GM12878 (cell line): ENCODE measurements around the gene CCL15. TPM values are rescaled to one million over a fixed set of nuclear protein-coding genes. Genes with fewer than 3 reads are reported as not detected.

Source experiments
- CBX3 ChIP-seq: fragments of 200-600 bp; sonication (generic); IDR thresholded peaks from 2 replicates; pipeline ENCODE4 v1.6.1; 2016; ENCODE audit warnings: low read depth, borderline replicate concordance
- EED ChIP-seq: sonication (generic); IDR thresholded peaks from 2 replicates; pipeline ENCODE4 v1.6.1; 2016; ENCODE audit warnings: antibody characterized with exemption, low read depth
- ETV6 ChIP-seq, 2 experiments: fragments of 450-650 bp in 1 of 2; IDR thresholded peaks in 1 of 2; conservative IDR thresholded peaks in 1 of 2; 2 replicates each; pipeline ENCODE4 v1.6.1; 2014; ENCODE audit warnings: antibody characterized with exemption in 1 of 2, borderline replicate concordance in 1 of 2, low read depth in 1 of 2, mild to moderate bottlenecking in 1 of 2, moderate library complexity in 1 of 2
- FOXK2 ChIP-seq: fragments of 450-650 bp; IDR thresholded peaks from 2 replicates; pipeline ENCODE4 v1.6.1; 2017; ENCODE audit warnings: mild to moderate bottlenecking, moderate library complexity
- GABPA ChIP-seq: IDR thresholded peaks from 2 replicates; pipeline ENCODE4 v1.6.1; 2014; ENCODE audit warnings: antibody characterized with exemption, low read depth, mild to moderate bottlenecking, inconsistent platforms
- LARP7 ChIP-seq: fragments of 450-650 bp; IDR thresholded peaks from 2 replicates; pipeline ENCODE4 v1.6.1; 2017; ENCODE audit warnings: mild to moderate bottlenecking
- MTA3 ChIP-seq: IDR thresholded peaks from 2 replicates; pipeline ENCODE4 v1.6.1; 2012; ENCODE audit warnings: low read length, inconsistent platforms, borderline replicate concordance
- NFIC ChIP-seq: IDR thresholded peaks from 2 replicates; pipeline ENCODE4 v1.6.1; 2012; ENCODE audit warnings: low read depth, mild to moderate bottlenecking, inconsistent platforms, low read length, moderate library complexity
- NFXL1 ChIP-seq: fragments of 450-650 bp; IDR thresholded peaks from 2 replicates; pipeline ENCODE4 v1.6.1; 2017; ENCODE audit warnings: antibody characterized with exemption, mild to moderate bottlenecking, borderline replicate concordance
- NFYA ChIP-seq: IDR thresholded peaks from 2 replicates; pipeline ENCODE4 v1.6.1; 2011; ENCODE audit warnings: low read depth, mild to moderate bottlenecking, low read length, improper control_type of control experiment, borderline replicate concordance
- NKRF ChIP-seq: fragments of 450-650 bp; conservative IDR thresholded peaks from 2 replicates; pipeline ENCODE4 v1.6.1; 2017; ENCODE audit warnings: mild to moderate bottlenecking, moderate library complexity
- PAX5 ChIP-seq: IDR thresholded peaks from 2 replicates; pipeline ENCODE4 v1.6.1; 2011; ENCODE audit warnings: low read depth, low read length, borderline replicate concordance
- POLR2AphosphoS2 ChIP-seq: IDR thresholded peaks from 2 replicates; pipeline ENCODE4 v1.6.1; 2011; ENCODE audit warnings: low read depth, mild to moderate bottlenecking, low read length, improper control_type of control experiment, moderate library complexity
- RB1 ChIP-seq: fragments of 450-650 bp; formaldehyde crosslinking; IDR thresholded peaks from 2 replicates; pipeline ENCODE4 v1.6.1; 2017; ENCODE audit warnings: mild to moderate bottlenecking, borderline replicate concordance
- SREBF2 ChIP-seq: IDR thresholded peaks from 2 replicates; pipeline ENCODE4 v1.6.1; 2012; ENCODE audit warnings: mild to moderate bottlenecking, low read length
- TCF7 ChIP-seq: IDR thresholded peaks from 2 replicates; pipeline ENCODE4 v1.6.1; 2014; ENCODE audit warnings: antibody characterized with exemption, borderline replicate concordance
- USF2 ChIP-seq: IDR thresholded peaks from 2 replicates; pipeline ENCODE4 v1.6.1; 2011; ENCODE audit warnings: low read depth, low read length, improper control_type of control experiment, borderline replicate concordance
- WRNIP1 ChIP-seq: IDR thresholded peaks from 2 replicates; pipeline ENCODE4 v1.6.1; 2011; ENCODE audit warnings: low read depth, low read length, improper control_type of control experiment, borderline replicate concordance
- YBX1 ChIP-seq: fragments of 450-650 bp; IDR thresholded peaks from 2 replicates; pipeline ENCODE4 v1.6.1; 2016; ENCODE audit warnings: antibody characterized with exemption
- ZZZ3 ChIP-seq: IDR thresholded peaks from 2 replicates; pipeline ENCODE4 v1.6.1; 2011; ENCODE audit warnings: low read depth; ENCODE audit not compliant: control insufficient read depth, insufficient read length
- polyA plus RNA-seq, 11 experiments: library from polyadenylated mRNA; depleted of rRNA in 4 of 11; unstranded in 6 of 11; stranded (reverse) in 5 of 11; fragments of >200 nt; fragmentation: Nextera tagmentation in 4 of 11; fragmentation: Illumina TruSeq in 1 of 11; extraction: Ambion mirVana in 4 of 11; extraction: Trizol in 1 of 11; gene quantifications; 1 replicate in 1 of 11; 2 replicates in 10 of 11; pipeline versions ENCODE4 v1.2.1 to v1.2.3, GENCODE V29; 2011 to 2016; ENCODE audit warnings: inconsistent platforms in 2 of 11, missing spikeins in 2 of 11, low read depth in 1 of 11
- total RNA-seq, 4 experiments: library from RNA; depleted of rRNA in 3 of 4; stranded (reverse); fragments of >200 nt in 3 of 4; fragmentation: Illumina TruSeq in 1 of 4; extraction: Trizol in 1 of 4; gene quantifications; 2 replicates each; pipeline versions ENCODE4 v1.2.1 to v1.2.3, GENCODE V29; 2013 to 2021
- TF ChIP-seq, protein P1 (sequence below): IDR thresholded peaks from 2 replicates; pipeline ENCODE4 v1.6.1; 2012; ENCODE audit warnings: low read depth, low read length, improper control_type of control experiment
- TF ChIP-seq, protein P2 (sequence below): fragments of 450-650 bp; IDR thresholded peaks from 2 replicates; pipeline ENCODE4 v1.6.1; 2016; ENCODE audit warnings: mild to moderate bottlenecking
- TF ChIP-seq, protein P3 (sequence below): fragments of 450-650 bp; IDR thresholded peaks from 2 replicates; pipeline ENCODE4 v1.6.1; 2017; ENCODE audit warnings: mild to moderate bottlenecking
- TF ChIP-seq, protein P4 (sequence below): fragments of 450-650 bp; IDR thresholded peaks from 2 replicates; pipeline ENCODE4 v1.6.1; 2017; ENCODE audit warnings: borderline replicate concordance

CCL15 gene
- total and polyA plus RNA-seq, 10 of the 15 experiments (the other 5 are each of a cell fraction or from before 2014, with no cell fraction given): 0.12 TPM; not detected in 9

- TF ChIP-seq NFYA (no peak), USF2 (no peak), YBX1 (no peak), ZZZ3 (no peak), POLR2AphosphoS2 (no peak), WRNIP1 (no peak), MTA3 (no peak), ETV6 (conservative IDR thresholded peaks at IDR 0.05 in 1 of 2, IDR thresholded peaks at IDR 0.05 in 1 of 2; ENCODE audit: borderline replicate concordance in 1 of 2, low read depth in 1 of 2) (no peak; a peak in 1 of 4 replicates), NFIC (0 out of 2 replicates have a peak, but pooled peaks have one; percentile 45), RB1 (no peak), EED (0 out of 2 replicates have a peak, but pooled peaks have one; percentile 30), FOXK2 (no peak), PAX5 (no peak), GABPA (no peak), SREBF2 (no peak), NFXL1 (no peak), TCF7 (no peak), LARP7 (no peak), CBX3 (no peak), NKRF (no peak)
- TF ChIP-seq, protein P1, sequence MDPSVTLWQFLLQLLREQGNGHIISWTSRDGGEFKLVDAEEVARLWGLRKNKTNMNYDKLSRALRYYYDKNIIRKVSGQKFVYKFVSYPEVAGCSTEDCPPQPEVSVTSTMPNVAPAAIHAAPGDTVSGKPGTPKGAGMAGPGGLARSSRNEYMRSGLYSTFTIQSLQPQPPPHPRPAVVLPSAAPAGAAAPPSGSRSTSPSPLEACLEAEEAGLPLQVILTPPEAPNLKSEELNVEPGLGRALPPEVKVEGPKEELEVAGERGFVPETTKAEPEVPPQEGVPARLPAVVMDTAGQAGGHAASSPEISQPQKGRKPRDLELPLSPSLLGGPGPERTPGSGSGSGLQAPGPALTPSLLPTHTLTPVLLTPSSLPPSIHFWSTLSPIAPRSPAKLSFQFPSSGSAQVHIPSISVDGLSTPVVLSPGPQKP: no peak
- TF ChIP-seq, protein P2, sequence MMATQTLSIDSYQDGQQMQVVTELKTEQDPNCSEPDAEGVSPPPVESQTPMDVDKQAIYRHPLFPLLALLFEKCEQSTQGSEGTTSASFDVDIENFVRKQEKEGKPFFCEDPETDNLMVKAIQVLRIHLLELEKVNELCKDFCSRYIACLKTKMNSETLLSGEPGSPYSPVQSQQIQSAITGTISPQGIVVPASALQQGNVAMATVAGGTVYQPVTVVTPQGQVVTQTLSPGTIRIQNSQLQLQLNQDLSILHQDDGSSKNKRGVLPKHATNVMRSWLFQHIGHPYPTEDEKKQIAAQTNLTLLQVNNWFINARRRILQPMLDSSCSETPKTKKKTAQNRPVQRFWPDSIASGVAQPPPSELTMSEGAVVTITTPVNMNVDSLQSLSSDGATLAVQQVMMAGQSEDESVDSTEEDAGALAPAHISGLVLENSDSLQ: peak; percentile 62; the same call in 1 of the 2 replicates
- TF ChIP-seq, protein P3, sequence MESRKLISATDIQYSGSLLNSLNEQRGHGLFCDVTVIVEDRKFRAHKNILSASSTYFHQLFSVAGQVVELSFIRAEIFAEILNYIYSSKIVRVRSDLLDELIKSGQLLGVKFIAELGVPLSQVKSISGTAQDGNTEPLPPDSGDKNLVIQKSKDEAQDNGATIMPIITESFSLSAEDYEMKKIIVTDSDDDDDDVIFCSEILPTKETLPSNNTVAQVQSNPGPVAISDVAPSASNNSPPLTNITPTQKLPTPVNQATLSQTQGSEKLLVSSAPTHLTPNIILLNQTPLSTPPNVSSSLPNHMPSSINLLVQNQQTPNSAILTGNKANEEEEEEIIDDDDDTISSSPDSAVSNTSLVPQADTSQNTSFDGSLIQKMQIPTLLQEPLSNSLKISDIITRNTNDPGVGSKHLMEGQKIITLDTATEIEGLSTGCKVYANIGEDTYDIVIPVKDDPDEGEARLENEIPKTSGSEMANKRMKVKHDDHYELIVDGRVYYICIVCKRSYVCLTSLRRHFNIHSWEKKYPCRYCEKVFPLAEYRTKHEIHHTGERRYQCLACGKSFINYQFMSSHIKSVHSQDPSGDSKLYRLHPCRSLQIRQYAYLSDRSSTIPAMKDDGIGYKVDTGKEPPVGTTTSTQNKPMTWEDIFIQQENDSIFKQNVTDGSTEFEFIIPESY: no peak
- TF ChIP-seq, protein P4, sequence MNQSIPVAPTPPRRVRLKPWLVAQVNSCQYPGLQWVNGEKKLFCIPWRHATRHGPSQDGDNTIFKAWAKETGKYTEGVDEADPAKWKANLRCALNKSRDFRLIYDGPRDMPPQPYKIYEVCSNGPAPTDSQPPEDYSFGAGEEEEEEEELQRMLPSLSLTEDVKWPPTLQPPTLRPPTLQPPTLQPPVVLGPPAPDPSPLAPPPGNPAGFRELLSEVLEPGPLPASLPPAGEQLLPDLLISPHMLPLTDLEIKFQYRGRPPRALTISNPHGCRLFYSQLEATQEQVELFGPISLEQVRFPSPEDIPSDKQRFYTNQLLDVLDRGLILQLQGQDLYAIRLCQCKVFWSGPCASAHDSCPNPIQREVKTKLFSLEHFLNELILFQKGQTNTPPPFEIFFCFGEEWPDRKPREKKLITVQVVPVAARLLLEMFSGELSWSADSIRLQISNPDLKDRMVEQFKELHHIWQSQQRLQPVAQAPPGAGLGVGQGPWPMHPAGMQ: no peak
These were observed 32.8 kb upstream of the CCL15 start (continued) for GRCh38 chr17:36034127-36034526.
